HCT116 (cell line): ENCODE measurements around the gene RPTOR. TPM values are rescaled to one million over a fixed set of nuclear protein-coding genes. Genes with fewer than 3 reads are reported as not detected.

Experiments used
- ATAC-seq: fragments of 200-7000 bp; cut with Tn5 transposase; 2 replicates; pipeline ENCODE4 v1.9.1; 2020; ENCODE audit warnings: mild to moderate bottlenecking, moderate library complexity
- BruUV-seq: library from RNA; stranded (reverse); fragments of 400-500 nt; replicated peaks from 2 replicates; lab custom pipeline; 2021; lab: Mats Ljungman, UMichigan
- CTCF ChIA-PET: fragments of 300-600 bp; sonication (Branson Sonifier 250); formaldehyde crosslinking; loops from one replicate; lab custom pipeline; 2021; ENCODE audit warnings: antibody characterized with exemption; lab: Charles Lee
- POLR2A ChIA-PET: fragments of 300-600, 350-600 bp; sonication (Branson Sonifier 250); formaldehyde crosslinking; loops from one replicate; lab custom pipeline; 2021; ENCODE audit warnings: antibody characterized with exemption; lab: Charles Lee
- RAD21 ChIA-PET, 2 experiments: fragments of 300-600 bp; sonication (Branson Sonifier 250); formaldehyde crosslinking; loops; one replicate each; lab custom pipeline; 2023; ENCODE audit warnings: low total read pairs in 2 of 2; ENCODE audit not compliant: uncharacterized antibody in 2 of 2, unreplicated experiment in 2 of 2, low non-redundant PET in 1 of 2; lab: Charles Lee
- DNase-seq: peaks from one replicate; pipeline ENCODE4 v3.0.0-alpha.2; 2010; ENCODE audit warnings: low read depth, low spot score
- H2AFZ ChIP-seq: fragments of 200-600 bp; shearing (Covaris generic), sonication (generic); 2 replicates; pipeline ENCODE4 v1.6.1; 2017; ENCODE audit warnings: low read depth, mixed run types, mixed read lengths, antibody characterized with exemption, low read length; ENCODE audit not compliant: poor library complexity, severe bottlenecking
- H3K27ac ChIP-seq: 2 replicates; pipeline ENCODE4 v1.5.1; 2012; ENCODE audit warnings: low read depth, low read length
- H3K27me3 ChIP-seq: fragments of 200-600 bp; sonication (generic); 2 replicates; pipeline ENCODE4 v1.6.1; 2016; ENCODE audit warnings: mixed run types, low read length, mixed read lengths; ENCODE audit not compliant: insufficient read depth
- H3K36me3 ChIP-seq, 2 experiments: fragments of 200-500 bp in 1 of 2; fragments of 200-600 bp in 1 of 2; sonication (Bioruptor generic) in 1 of 2; sonication (generic) in 1 of 2; 2 replicates each; pipeline versions ENCODE4 v1.5.1 to v1.6.1; 2014 to 2016; ENCODE audit warnings: low read length in 2 of 2, inconsistent platforms in 1 of 2, mixed read lengths in 1 of 2, mixed run types in 1 of 2; ENCODE audit not compliant: insufficient read depth in 2 of 2, control insufficient read depth in 1 of 2
- H3K4me1 ChIP-seq, 2 experiments: fragments of 200-600 bp in 1 of 2; sonication (generic) in 1 of 2; 2 replicates each; pipeline versions ENCODE4 v1.5.1 to v1.6.1; 2012 to 2017; ENCODE audit warnings: low read length in 2 of 2, inconsistent platforms in 1 of 2, mild to moderate bottlenecking in 1 of 2, mixed read lengths in 1 of 2, mixed run types in 1 of 2, moderate library complexity in 1 of 2; ENCODE audit not compliant: insufficient read depth in 2 of 2, control insufficient read depth in 1 of 2
- H3K4me2 ChIP-seq: fragments of 200-600 bp; sonication (generic); 2 replicates; pipeline ENCODE4 v1.6.1; 2017; ENCODE audit warnings: mixed run types, low read length, mixed read lengths
- H3K4me3 ChIP-seq, 2 experiments: fragments of 200-600 bp in 1 of 2; sonication (generic) in 1 of 2; replicated peaks in 1 of 2; 2 replicates each; pipeline ENCODE4 v1.5.1; 2011 to 2016; ENCODE audit warnings: low read length in 2 of 2, control low read depth in 1 of 2, low read depth in 1 of 2, mild to moderate bottlenecking in 1 of 2, mixed read lengths in 1 of 2, mixed run types in 1 of 2
- H3K79me2 ChIP-seq: fragments of 200-600 bp; sonication (generic); 2 replicates; pipeline ENCODE4 v1.6.1; 2017; ENCODE audit warnings: mild to moderate bottlenecking, mixed run types, low read length, moderate library complexity, mixed read lengths; ENCODE audit not compliant: insufficient read depth
- H3K9ac ChIP-seq: fragments of 200-600 bp; sonication (generic); 2 replicates; pipeline ENCODE4 v1.6.1; 2016; ENCODE audit warnings: low read length, mixed read lengths
- H3K9me2 ChIP-seq: fragments of 200-600 bp; sonication (generic), shearing (Covaris generic); 2 replicates; pipeline ENCODE4 v1.6.1; 2017; ENCODE audit warnings: mixed run types, mild to moderate bottlenecking, moderate library complexity; ENCODE audit not compliant: insufficient read depth
- H3K9me3 ChIP-seq, 2 experiments: fragments of 200-500 bp in 1 of 2; fragments of 200-600 bp in 1 of 2; sonication (Bioruptor generic) in 1 of 2; sonication (generic) in 1 of 2; 2 replicates each; pipeline ENCODE4 v1.6.1; 2014 to 2017; ENCODE audit warnings: low read length in 2 of 2, mixed read lengths in 2 of 2, inconsistent platforms in 1 of 2, low read depth in 1 of 2, mild to moderate bottlenecking in 1 of 2, mixed run types in 1 of 2, moderate library complexity in 1 of 2; ENCODE audit not compliant: control insufficient read depth in 1 of 2, insufficient read depth in 1 of 2
- H4K20me1 ChIP-seq: fragments of 200-600 bp; sonication (generic), shearing (Covaris generic); 2 replicates; pipeline ENCODE4 v1.6.1; 2017; ENCODE audit warnings: mixed run types, mild to moderate bottlenecking, moderate library complexity; ENCODE audit not compliant: insufficient read depth
- ELF1 ChIP-seq: IDR thresholded peaks from 2 replicates; pipeline ENCODE4 v1.6.1; 2012; ENCODE audit warnings: low read depth, borderline replicate concordance
- EZH2 ChIP-seq: fragments of 200-600 bp; sonication (generic); IDR thresholded peaks from 2 replicates; pipeline ENCODE4 v1.6.1; 2017; ENCODE audit warnings: antibody characterized with exemption, mixed run types
- FOSL1 ChIP-seq: IDR thresholded peaks from 2 replicates; pipeline ENCODE4 v1.6.1; 2012; ENCODE audit warnings: low read depth
- MAX ChIP-seq: IDR thresholded peaks from 2 replicates; pipeline ENCODE4 v1.6.1; 2012
- POLR2A ChIP-seq: IDR thresholded peaks from 2 replicates; pipeline ENCODE4 v1.7.0; 2011; ENCODE audit warnings: borderline replicate concordance; ENCODE audit not compliant: insufficient read depth, insufficient read length; ENCODE audit errors: extremely low read depth
- REST ChIP-seq: IDR thresholded peaks from 2 replicates; pipeline ENCODE4 v1.6.1; 2012; ENCODE audit warnings: low read depth
- SRF ChIP-seq: IDR thresholded peaks from 2 replicates; pipeline ENCODE4 v1.6.1; 2012; ENCODE audit warnings: low read depth
- ZNF274 ChIP-seq: fragments of 200-500 bp; sonication (Bioruptor generic); IDR thresholded peaks from 2 replicates; pipeline ENCODE4 v1.6.1; 2014; ENCODE audit warnings: mild to moderate bottlenecking, low read depth, low read length, inconsistent platforms
- intact Hi-C: fragments of 100-400 bp; cut with micrococcal nuclease; formaldehyde crosslinking; loops from 2 replicates; pipeline ENCODE4 v1.10.0; 2022
- total RNA-seq: library from RNA; stranded (reverse); gene quantifications from one replicate; pipeline ENCODE4 v1.2.1, GENCODE V29; 2021; ENCODE audit not compliant: unreplicated experiment
- TF ChIP-seq, protein P1 (sequence below): IDR thresholded peaks from 2 replicates; pipeline ENCODE4 v1.6.1; 2012
- TF ChIP-seq, protein P2 (sequence below): IDR thresholded peaks from 2 replicates; pipeline ENCODE4 v1.6.1; 2011; ENCODE audit warnings: mild to moderate bottlenecking, low read length, moderate library complexity; ENCODE audit not compliant: insufficient replicate concordance; ENCODE audit errors: extremely low read depth

RPTOR gene
- total RNA-seq, 1 experiment from 2014 or later = 69.5 TPM

DNA sequence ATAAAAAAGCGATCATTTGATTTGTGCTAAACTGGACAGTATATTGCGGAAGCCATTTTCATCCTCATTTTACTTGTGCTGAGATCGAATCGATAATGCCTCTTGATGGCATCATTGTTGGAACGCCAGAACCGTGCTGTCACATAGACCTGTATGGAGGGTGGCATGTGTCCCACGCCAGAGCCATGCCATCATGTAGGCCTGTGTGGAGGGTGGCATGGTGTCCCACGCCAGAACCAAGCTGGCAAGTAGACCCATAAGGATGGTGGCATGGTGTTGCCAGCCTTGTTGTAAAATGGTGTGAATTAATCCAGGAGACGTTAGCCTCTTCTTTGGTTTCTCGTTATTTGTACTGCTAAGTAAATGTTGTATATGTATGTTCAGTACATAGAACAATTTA, 224.3 kb downstream of the RPTOR start:
- H3K4me1 ChIP-seq = no peaks in the 10 kb centered on the region
- no peak overlapping the region for H3K27ac ChIP-seq
- ChIA-PET CTCF (interaction anchor here (0.6 kb wide), 1 partner anchor 10 kb away, joined by 3 read pairs; no protein-coding TSS in a partner anchor), RAD21 (no interaction called here)
- H3K9me2 ChIP-seq = no peaks in the 10 kb centered on the region
- H3K79me2 ChIP-seq = 0 out of 2 replicates have a peak, but pooled peaks cover 4% of the 10 kb centered on the region
- no peaks in the 10 kb centered on the region for H3K9me3 ChIP-seq
- H3K4me2 ChIP-seq = no peak overlapping the region
- DNase-seq = no peak
- no peak overlapping the region for H2AFZ ChIP-seq
- H4K20me1 ChIP-seq = no peaks in the 10 kb centered on the region
- BruUV-seq = no TSS peak
- H3K9ac ChIP-seq = no peak overlapping the region
- H3K36me3 ChIP-seq = no peaks in the 10 kb centered on the region
- no peak for ATAC-seq
- TF ChIP-seq ZNF274 (no peak), FOSL1 (no peak), EZH2 (no peak), ELF1 (no peak), REST (no peak), SRF (no peak), MAX (no peak), POLR2A (no peak)
- TF ChIP-seq, protein P1, sequence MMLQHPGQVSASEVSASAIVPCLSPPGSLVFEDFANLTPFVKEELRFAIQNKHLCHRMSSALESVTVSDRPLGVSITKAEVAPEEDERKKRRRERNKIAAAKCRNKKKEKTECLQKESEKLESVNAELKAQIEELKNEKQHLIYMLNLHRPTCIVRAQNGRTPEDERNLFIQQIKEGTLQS = no peak
- TF ChIP-seq, protein P2, sequence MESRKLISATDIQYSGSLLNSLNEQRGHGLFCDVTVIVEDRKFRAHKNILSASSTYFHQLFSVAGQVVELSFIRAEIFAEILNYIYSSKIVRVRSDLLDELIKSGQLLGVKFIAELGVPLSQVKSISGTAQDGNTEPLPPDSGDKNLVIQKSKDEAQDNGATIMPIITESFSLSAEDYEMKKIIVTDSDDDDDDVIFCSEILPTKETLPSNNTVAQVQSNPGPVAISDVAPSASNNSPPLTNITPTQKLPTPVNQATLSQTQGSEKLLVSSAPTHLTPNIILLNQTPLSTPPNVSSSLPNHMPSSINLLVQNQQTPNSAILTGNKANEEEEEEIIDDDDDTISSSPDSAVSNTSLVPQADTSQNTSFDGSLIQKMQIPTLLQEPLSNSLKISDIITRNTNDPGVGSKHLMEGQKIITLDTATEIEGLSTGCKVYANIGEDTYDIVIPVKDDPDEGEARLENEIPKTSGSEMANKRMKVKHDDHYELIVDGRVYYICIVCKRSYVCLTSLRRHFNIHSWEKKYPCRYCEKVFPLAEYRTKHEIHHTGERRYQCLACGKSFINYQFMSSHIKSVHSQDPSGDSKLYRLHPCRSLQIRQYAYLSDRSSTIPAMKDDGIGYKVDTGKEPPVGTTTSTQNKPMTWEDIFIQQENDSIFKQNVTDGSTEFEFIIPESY = no peak
- TF ChIP-seq, all 23 proteins: peak for 0
- no peak overlapping the region for H3K4me3 ChIP-seq
- POLR2A ChIA-PET = no interaction called here
- H3K27me3 ChIP-seq = no peaks in the 10 kb centered on the region
- intact Hi-C loops = no loop called here
